Measurements from ENCODE around the gene GRK7. TPM values are rescaled to one million over a fixed set of nuclear protein-coding genes. Genes with fewer than 3 reads are reported as not detected.

GRK7 gene
- total and polyA plus RNA-seq, 2 donors (not counting 3 experiments of a cell fraction or from before 2014, with no cell fraction given), result not detected

GRCh38 chr3:141773676-141774075 is 10.5 kb downstream of the GRK7 start:
- Histone ChIP-seq H2AFZ (ENCODE audit: low read depth, low read length) (no peak overlapping the region), H4K20me1 (replicated peaks; ENCODE audit: control insufficient read depth, extremely low read depth, insufficient read depth, low read length) (no peaks in the 10 kb centered on the region), H3K4me3 (replicated peaks in 1 of 3; ENCODE audit: insufficient read depth in 1 of 3, low read depth in 1 of 3, low read length in 3 of 3) (no peak overlapping the region), H3K36me3 (ENCODE audit: control insufficient read depth in 2 of 2, extremely low read depth in 1 of 2, insufficient read depth in 2 of 2, low read length in 2 of 2) (no peaks in the 10 kb centered on the region), H3K9me1 (replicated peaks; ENCODE audit: control insufficient read depth, extremely low read depth, insufficient read depth, low read length) (no peaks in the 10 kb centered on the region), H3K9me3 (replicated peaks; ENCODE audit: control insufficient read depth, insufficient read depth, low read length) (no peaks in the 10 kb centered on the region), H3K4me1 (ENCODE audit: control insufficient read depth, extremely low read depth, insufficient read depth, low read length) (peaks cover 3% of the 10 kb centered on the region), H3K9ac (replicated peaks; ENCODE audit: extremely low read depth, insufficient read depth, low read length) (no peak overlapping the region), H3K4me2 (ENCODE audit: insufficient read depth, low read length) (no peak overlapping the region), H3K27me3 (ENCODE audit: control insufficient read depth in 2 of 2, insufficient read depth in 2 of 2, low read length in 2 of 2) (no peaks in the 10 kb centered on the region), H3K79me2 (ENCODE audit: control insufficient read depth, insufficient read depth, low read length) (no peaks in the 10 kb centered on the region), H3K27ac (ENCODE audit: insufficient read depth, low read depth, low read length) (no peak overlapping the region)
- CTCF ChIA-PET, result interaction anchor here (1.3 to 1.9 kb wide), 2 partner anchors 9 to 15 kb away, joined by 4 to 6 read pairs; no protein-coding TSS in a partner anchor
- intact Hi-C loops (cut with micrococcal nuclease) (no loop called here), dilution Hi-C loops (cut with MboI; ENCODE audit: extremely low pct_ligation_motif_present, low sequenced_read_pairs) (no loop called here)
- FAIRE-seq (no peak), DNase-seq (ENCODE audit: low read depth, low spot score) (no peak)
- no TSS peak for BruUV-seq (replicated peaks)
- TF ChIP-seq GATA2 (IDR thresholded peaks at IDR 0.05; ENCODE audit: insufficient read depth, insufficient read length, low read depth, low read length) (no peak), MYC (IDR thresholded peaks at IDR 0.05; ENCODE audit: low read depth, low read length) (no peak), CTCF (IDR thresholded peaks at IDR 0.05; ENCODE audit: extremely low read depth in 1 of 2, insufficient read depth in 1 of 2, low read depth in 1 of 2, low read length in 2 of 2) (no peak), FOS (IDR thresholded peaks at IDR 0.05; ENCODE audit: borderline replicate concordance, insufficient read depth, low read length) (no peak), EZH2 (IDR thresholded peaks at IDR 0.05; ENCODE audit: borderline replicate concordance, low read depth, low read length, severe bottlenecking) (no peak)
- POLR2A ChIA-PET, result no interaction called here

DNA sequence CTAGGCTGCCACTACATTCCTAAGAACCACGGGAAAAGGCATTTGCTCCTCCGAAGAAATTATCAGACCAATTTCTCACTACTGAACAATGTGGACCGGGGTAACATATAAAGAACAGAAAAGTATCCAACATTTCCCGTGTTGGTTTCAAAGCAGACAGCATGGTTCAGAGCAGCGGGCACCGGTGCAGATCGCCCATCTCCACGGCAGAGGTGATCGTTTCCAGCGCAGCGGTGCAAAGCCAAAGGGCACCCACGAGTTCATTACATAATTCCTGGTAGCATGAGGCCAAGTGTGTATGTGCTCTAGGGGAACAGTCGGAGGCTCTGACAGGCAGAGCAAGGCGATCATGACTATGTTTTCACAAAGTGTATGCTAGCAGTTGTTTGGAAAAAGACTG is 13.2 kb downstream of the GRK7 start:
- Histone ChIP-seq H3K27ac (ENCODE audit: insufficient read depth, low read depth, low read length) (no peak overlapping the region), H3K9ac (replicated peaks; ENCODE audit: extremely low read depth, insufficient read depth, low read length) (no peak overlapping the region), H2AFZ (ENCODE audit: low read depth, low read length) (no peak overlapping the region), H3K9me1 (replicated peaks; ENCODE audit: control insufficient read depth, extremely low read depth, insufficient read depth, low read length) (no peaks in the 10 kb centered on the region), H3K27me3 (ENCODE audit: control insufficient read depth in 2 of 2, insufficient read depth in 2 of 2, low read length in 2 of 2) (no peaks in the 10 kb centered on the region), H3K9me3 (replicated peaks; ENCODE audit: control insufficient read depth, insufficient read depth, low read length) (no peaks in the 10 kb centered on the region), H3K4me3 (replicated peaks in 1 of 3; ENCODE audit: insufficient read depth in 1 of 3, low read depth in 1 of 3, low read length in 3 of 3) (no peak overlapping the region), H4K20me1 (replicated peaks; ENCODE audit: control insufficient read depth, extremely low read depth, insufficient read depth, low read length) (no peaks in the 10 kb centered on the region), H3K79me2 (ENCODE audit: control insufficient read depth, insufficient read depth, low read length) (no peaks in the 10 kb centered on the region), H3K4me2 (ENCODE audit: insufficient read depth, low read length) (no peak overlapping the region), H3K36me3 (ENCODE audit: control insufficient read depth in 2 of 2, extremely low read depth in 1 of 2, insufficient read depth in 2 of 2, low read length in 2 of 2) (no peaks in the 10 kb centered on the region), H3K4me1 (ENCODE audit: control insufficient read depth, extremely low read depth, insufficient read depth, low read length) (no peaks in the 10 kb centered on the region)
- ChIA-PET CTCF (no interaction called here), POLR2A (no interaction called here)
- dilution Hi-C loops (cut with MboI; ENCODE audit: extremely low pct_ligation_motif_present, low sequenced_read_pairs) (no loop called here), intact Hi-C loops (cut with micrococcal nuclease) (no loop called here)
- DNase-seq (ENCODE audit: low read depth, low spot score) (no peak), FAIRE-seq (no peak)
- BruUV-seq (replicated peaks), result no TSS peak
- TF ChIP-seq GATA2 (IDR thresholded peaks at IDR 0.05; ENCODE audit: insufficient read depth, insufficient read length, low read depth, low read length), result no peak

All from endothelial cell of umbilical vein (primary cell).